Fibroblast of lung (primary cell): Measurements from ENCODE around the gene ARHGEF12. TPM values are rescaled to one million over a fixed set of nuclear protein-coding genes. Genes with fewer than 3 reads are reported as not detected.

ENCODE experiments used
- DNase-seq, 2 donors: peaks; one replicate each; pipeline versions ENCODE4 v3.0.0 to v3.0.0-alpha.2; 2010; ENCODE audit warnings: low read depth in 2 of 2
- H2AFZ ChIP-seq: 2 replicates; pipeline ENCODE4 v1.5.1; 2012; ENCODE audit warnings: low read length, control low read depth, inconsistent platforms
- H3K27ac ChIP-seq: 2 replicates; pipeline ENCODE4 v1.5.1; 2011; ENCODE audit warnings: low read length, control low read depth; ENCODE audit not compliant: insufficient read depth
- H3K27me3 ChIP-seq: 2 replicates; pipeline ENCODE4 v1.5.1; 2011; ENCODE audit warnings: mild to moderate bottlenecking, low read length; ENCODE audit not compliant: control insufficient read depth, insufficient read depth
- H3K36me3 ChIP-seq: 2 replicates; pipeline ENCODE4 v1.5.1; 2011; ENCODE audit warnings: low read length; ENCODE audit not compliant: control insufficient read depth, insufficient read depth
- H3K4me1 ChIP-seq: 2 replicates; pipeline ENCODE4 v1.5.1; 2011; ENCODE audit warnings: low read length; ENCODE audit not compliant: control insufficient read depth, insufficient read depth; ENCODE audit errors: extremely low read depth
- H3K4me2 ChIP-seq: 2 replicates; pipeline ENCODE4 v1.5.1; 2011; ENCODE audit warnings: low read length, control low read depth; ENCODE audit not compliant: insufficient read depth; ENCODE audit errors: extremely low read depth
- H3K4me3 ChIP-seq, 4 experiments: fragments of 200-600 bp in 1 of 4; sonication (generic) in 1 of 4; replicated peaks in 1 of 4; 2 replicates each; pipeline ENCODE4 v1.5.1; 2011 to 2016; ENCODE audit warnings: low read length in 4 of 4, low read depth in 3 of 4, mild to moderate bottlenecking in 3 of 4, control low read depth in 2 of 4, inconsistent platforms in 1 of 4, mixed read lengths in 1 of 4; ENCODE audit not compliant: insufficient read depth in 1 of 4; ENCODE audit errors: control extremely low read depth in 1 of 4
- H3K79me2 ChIP-seq: 2 replicates; pipeline ENCODE4 v1.5.1; 2012; ENCODE audit warnings: mild to moderate bottlenecking, low read length, inconsistent platforms; ENCODE audit not compliant: control insufficient read depth, insufficient read depth
- H3K9ac ChIP-seq: 2 replicates; pipeline ENCODE4 v1.5.1; 2011; ENCODE audit warnings: mild to moderate bottlenecking, low read length, control low read depth; ENCODE audit not compliant: insufficient read depth
- H3K9me3 ChIP-seq: 2 replicates; pipeline ENCODE4 v1.5.1; 2012; ENCODE audit warnings: low read depth, low read length; ENCODE audit not compliant: control insufficient read depth, insufficient read depth
- H4K20me1 ChIP-seq: 2 replicates; pipeline ENCODE4 v1.5.1; 2011; ENCODE audit warnings: low read length; ENCODE audit not compliant: control insufficient read depth, insufficient read depth; ENCODE audit errors: extremely low read depth
- CTCF ChIP-seq, 2 donors: IDR thresholded peaks in 1 of 2; conservative IDR thresholded peaks in 1 of 2; 1 replicate in 1 of 2; 2 replicates in 1 of 2; pipeline ENCODE4 v1.5.1; 2011 to 2012; ENCODE audit warnings: low read length in 2 of 2, control low read depth in 1 of 2, inconsistent platforms in 1 of 2, low read depth in 1 of 2, mild to moderate bottlenecking in 1 of 2
- EZH2 ChIP-seq: IDR thresholded peaks from 2 replicates; pipeline ENCODE4 v1.5.1; 2012; ENCODE audit warnings: low read length, control low read depth, mild to moderate bottlenecking; ENCODE audit errors: missing control alignments
- polyA plus RNA-seq, 2 donors: library from polyadenylated mRNA; depleted of rRNA in 1 of 2; stranded (reverse) in 1 of 2; unstranded in 1 of 2; fragments of >200 nt; gene quantifications; 2 replicates each; pipeline ENCODE4 v1.2.1, GENCODE V29; 2011 to 2012; ENCODE audit warnings: missing spikeins in 1 of 2
- total RNA-seq: library from RNA; depleted of rRNA; stranded (reverse); fragments of >200 nt; gene quantifications from 2 replicates; pipeline ENCODE4 v1.2.1, GENCODE V29; 2014

The ARHGEF12 gene
- total and polyA plus RNA-seq, 2 donors (not counting 1 experiment from before 2014, with no cell fraction given) = 63.1 to 141 TPM

GRCh38 chr11:120333801-120334200, 2.4 kb upstream of the ARHGEF12 start:
- peaks cover 25% of the 10 kb centered on the region for H3K79me2 ChIP-seq
- H3K27me3 ChIP-seq = no peaks in the 10 kb centered on the region
- H2AFZ ChIP-seq = no peak overlapping the region
- H4K20me1 ChIP-seq = peaks cover 4% of the 10 kb centered on the region
- H3K4me3 ChIP-seq = no peak overlapping the region
- H3K4me1 ChIP-seq = peaks cover 20% of the 10 kb centered on the region
- no peak overlapping the region for H3K27ac ChIP-seq
- H3K9me3 ChIP-seq = no peaks in the 10 kb centered on the region
- TF ChIP-seq CTCF (conservative IDR thresholded peaks at IDR 0.05 in 1 of 2, IDR thresholded peaks at IDR 0.05 in 1 of 2; ENCODE audit: low read depth in 1 of 2, low read length in 2 of 2) = no peak
- no peak for TF ChIP-seq EZH2
- no peak for DNase-seq
- no peak overlapping the region for H3K9ac ChIP-seq
- no peak overlapping the region for H3K4me2 ChIP-seq
- H3K36me3 ChIP-seq = peaks cover 3% of the 10 kb centered on the region

GRCh38 chr11:120334332-120334731, 1.9 kb upstream of the ARHGEF12 start:
- Histone ChIP-seq H3K9ac (no peak overlapping the region), H4K20me1 (peaks cover 4% of the 10 kb centered on the region), H3K27me3 (no peaks in the 10 kb centered on the region), H3K4me1 (peaks cover 20% of the 10 kb centered on the region), H3K79me2 (peaks cover 28% of the 10 kb centered on the region), H2AFZ (no peak overlapping the region), H3K27ac (no peak overlapping the region), H3K4me2 (no peak overlapping the region), H3K9me3 (no peaks in the 10 kb centered on the region), H3K4me3 (no peak overlapping the region), H3K36me3 (peaks cover 3% of the 10 kb centered on the region)
- TF ChIP-seq EZH2 (no peak), CTCF (conservative IDR thresholded peaks at IDR 0.05 in 1 of 2, IDR thresholded peaks at IDR 0.05 in 1 of 2; ENCODE audit: low read depth in 1 of 2, low read length in 2 of 2) (no peak)
- no peak for DNase-seq

GRCh38 chr11:120334894-120335462, 1.2 kb upstream of the ARHGEF12 start:
- peak; percentile 63 to 73 for TF ChIP-seq CTCF (conservative IDR thresholded peaks at IDR 0.05 in 1 of 2, IDR thresholded peaks at IDR 0.05 in 1 of 2; ENCODE audit: low read depth in 1 of 2, low read length in 2 of 2)
- TF ChIP-seq EZH2 = no peak
- peak overlapping the region; percentile 95 for H3K27ac ChIP-seq
- peaks cover 4% of the 10 kb centered on the region for H4K20me1 ChIP-seq
- peaks cover 3% of the 10 kb centered on the region for H3K36me3 ChIP-seq
- peaks cover 34% of the 10 kb centered on the region for H3K79me2 ChIP-seq
- peak; percentile 87 to 98 for DNase-seq
- H3K9ac ChIP-seq = peak overlapping the region; percentile 96
- no peaks in the 10 kb centered on the region for H3K9me3 ChIP-seq
- H3K4me1 ChIP-seq = peaks cover 20% of the 10 kb centered on the region
- peak overlapping the region; percentile 81 for H3K4me2 ChIP-seq
- no peak overlapping the region for H2AFZ ChIP-seq
- H3K4me3 ChIP-seq = peak overlapping the region; percentile 58 to 79 (median 73)
- H3K27me3 ChIP-seq = no peaks in the 10 kb centered on the region
